Right lobe of liver (tissue), 4 donors: ENCODE results near the gene FBXW5.

Experiments used
- CTCF ChIP-seq, 4 donors: fragments of 200-600 bp in 3 of 4; fragments of 450-650 bp in 1 of 4; IDR thresholded peaks; one replicate each; pipeline versions ENCODE4 v1.5.1 to v1.8.0; 2016 to 2022; ENCODE audit warnings: antibody characterized with exemption in 4 of 4, mild to moderate bottlenecking in 2 of 4
- POLR2A ChIP-seq: fragments of 450-650 bp; IDR thresholded peaks from one replicate; pipeline ENCODE4 v1.6.1; 2017; ENCODE audit warnings: antibody characterized with exemption, mild to moderate bottlenecking
- donor health status: DM: no; HTN: no; CAD: no.
- donor health status: DM: no; HTN: no; CAD: no.
- donor health status: DM: no; HTN: yes; CAD: no.

DNA sequence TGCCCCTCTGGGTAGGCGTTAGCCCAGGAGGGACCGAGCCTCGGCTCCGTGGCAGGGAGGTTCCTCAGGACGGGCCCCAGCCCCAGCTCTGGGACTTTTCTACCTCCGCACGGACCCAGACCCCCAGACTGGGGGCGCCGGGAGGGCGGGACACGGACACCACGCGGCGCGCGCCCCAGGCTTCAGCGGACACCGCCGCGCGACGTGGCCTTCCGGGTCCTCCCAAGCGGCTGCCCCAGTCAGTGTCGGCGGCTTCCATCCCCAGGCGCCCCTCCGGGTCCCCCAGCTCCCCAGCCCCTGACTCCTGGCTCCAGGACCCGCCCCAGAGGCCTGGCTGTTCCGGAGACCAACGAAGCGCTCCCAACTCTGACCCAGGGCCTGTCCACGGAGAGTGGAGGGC is 41.3 kb upstream of the FBXW5 start:
- TF ChIP-seq CTCF (IDR thresholded peaks at IDR 0.05) (no peak), POLR2A (no peak)
